GM18498 (cell line): ENCODE results near the gene SGPL1.
"Not testable (repeated sequence)": the region's sequence is repeated elsewhere in the genome, so short reads cannot be mapped to it uniquely, and the experiment has no call there.

ENCODE experiments used
- ATAC-seq: cut with Tn5 transposase; IDR thresholded peaks from one replicate; pipeline ENCODE4 v1.9.1; 2021; ENCODE audit warnings: mild to moderate bottlenecking, moderate library complexity; ENCODE audit not compliant: unreplicated experiment

SGPL1 gene

GRCh38 chr10:70840836-70841235 is 25.1 kb downstream of the SGPL1 start:
- no peak for ATAC-seq

GRCh38 chr10:70843333-70843732 is 27.6 kb downstream of the SGPL1 start:
- no peak for ATAC-seq

GRCh38 chr10:70843776-70844489 is 28.2 kb downstream of the SGPL1 start:
- ATAC-seq: no peak

GRCh38 chr10:70845256-70845655 is 29.5 kb downstream of the SGPL1 start:
- ATAC-seq: no peak

- no peak for ATAC-seq
Measured at GRCh38 chr10:70845816-70846215, 30.1 kb downstream of the SGPL1 start.

GRCh38 chr10:70846795-70847194 is 31.0 kb downstream of the SGPL1 start:
- ATAC-seq: no peak

GRCh38 chr10:70847659-70848360 is 32.1 kb downstream of the SGPL1 start:
- ATAC-seq: no peak

- no peak for ATAC-seq
Measured at GRCh38 chr10:70849582-70850016, 33.9 kb downstream of the SGPL1 start.

GRCh38 chr10:70850097-70850496 is 34.3 kb downstream of the SGPL1 start:
- ATAC-seq: no peak

- ATAC-seq: no peak
Measured at GRCh38 chr10:70851597-70852475, 36.1 kb downstream of the SGPL1 start.

- no peak for ATAC-seq
Measured at GRCh38 chr10:70853038-70853437, 37.3 kb downstream of the SGPL1 start.

- ATAC-seq: no peak
Measured at GRCh38 chr10:70853457-70853856, 37.7 kb downstream of the SGPL1 start.

- ATAC-seq: no peak
Measured at GRCh38 chr10:70856454-70856853, 40.7 kb downstream of the SGPL1 start.

- ATAC-seq: no peak
Measured at GRCh38 chr10:70858759-70859158, 43.0 kb downstream of the SGPL1 start.

- not testable (repeated sequence) for ATAC-seq
Measured at GRCh38 chr10:70861495-70862197, 45.9 kb downstream of the SGPL1 start.

GRCh38 chr10:70863470-70864160 is 47.9 kb downstream of the SGPL1 start:
- no peak for ATAC-seq

- ATAC-seq: no peak
Measured at GRCh38 chr10:70864935-70865334, 49.2 kb downstream of the SGPL1 start.

- no peak for ATAC-seq
Measured at GRCh38 chr10:70866424-70866823, 50.7 kb downstream of the SGPL1 start.

- no peak for ATAC-seq
Measured at GRCh38 chr10:70872291-70872690, 56.5 kb downstream of the SGPL1 start.

GRCh38 chr10:70874061-70874460 is 58.3 kb downstream of the SGPL1 start:
- ATAC-seq: no peak
